NCI-H345 (cell line): ENCODE measurements around the gene ZFPM1.

ENCODE experiments used
- DNase-seq: peaks from one replicate; lab custom pipeline; 2025; lab: John Stamatoyannopoulos, UW

ZFPM1 gene

DNA sequence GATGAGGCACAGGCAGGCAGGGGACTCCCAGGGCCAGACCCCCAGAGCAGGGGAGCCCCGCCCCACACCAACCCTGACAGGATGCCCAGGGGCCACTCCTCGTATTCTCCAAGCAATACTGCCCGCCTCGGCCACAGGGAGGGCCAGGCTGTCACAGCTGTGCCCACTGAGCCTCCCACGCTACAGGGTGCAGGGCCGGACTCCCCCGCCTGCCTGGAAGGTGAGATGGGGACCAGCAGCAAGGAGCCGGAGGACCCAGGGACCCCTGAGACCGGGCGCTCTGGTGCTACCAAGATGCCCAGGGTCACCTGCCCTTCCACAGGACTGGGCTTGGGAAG, 18.8 kb upstream of the ZFPM1 start:
- no peak for DNase-seq

DNA sequence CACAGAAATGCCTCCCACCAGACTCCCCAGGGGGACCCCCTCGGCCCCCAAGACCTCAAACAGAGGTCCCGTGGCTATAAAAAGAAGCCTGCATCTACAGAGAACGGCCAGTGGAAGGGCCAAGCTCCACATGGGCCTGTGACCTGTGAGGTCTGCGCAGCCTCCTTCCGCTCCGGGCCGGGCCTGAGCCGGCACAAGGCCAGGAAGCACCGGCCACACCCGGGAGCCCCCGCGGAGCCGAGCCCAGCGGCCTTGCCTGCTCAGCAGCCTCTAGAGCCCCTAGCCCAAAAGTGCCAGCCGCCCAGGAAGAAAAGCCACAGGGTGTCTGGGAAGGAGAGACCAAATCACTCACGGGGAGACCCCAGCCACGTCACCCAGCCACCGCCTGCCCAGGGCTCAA, 18.3 kb upstream of the ZFPM1 start:
- DNase-seq = no peak

DNA sequence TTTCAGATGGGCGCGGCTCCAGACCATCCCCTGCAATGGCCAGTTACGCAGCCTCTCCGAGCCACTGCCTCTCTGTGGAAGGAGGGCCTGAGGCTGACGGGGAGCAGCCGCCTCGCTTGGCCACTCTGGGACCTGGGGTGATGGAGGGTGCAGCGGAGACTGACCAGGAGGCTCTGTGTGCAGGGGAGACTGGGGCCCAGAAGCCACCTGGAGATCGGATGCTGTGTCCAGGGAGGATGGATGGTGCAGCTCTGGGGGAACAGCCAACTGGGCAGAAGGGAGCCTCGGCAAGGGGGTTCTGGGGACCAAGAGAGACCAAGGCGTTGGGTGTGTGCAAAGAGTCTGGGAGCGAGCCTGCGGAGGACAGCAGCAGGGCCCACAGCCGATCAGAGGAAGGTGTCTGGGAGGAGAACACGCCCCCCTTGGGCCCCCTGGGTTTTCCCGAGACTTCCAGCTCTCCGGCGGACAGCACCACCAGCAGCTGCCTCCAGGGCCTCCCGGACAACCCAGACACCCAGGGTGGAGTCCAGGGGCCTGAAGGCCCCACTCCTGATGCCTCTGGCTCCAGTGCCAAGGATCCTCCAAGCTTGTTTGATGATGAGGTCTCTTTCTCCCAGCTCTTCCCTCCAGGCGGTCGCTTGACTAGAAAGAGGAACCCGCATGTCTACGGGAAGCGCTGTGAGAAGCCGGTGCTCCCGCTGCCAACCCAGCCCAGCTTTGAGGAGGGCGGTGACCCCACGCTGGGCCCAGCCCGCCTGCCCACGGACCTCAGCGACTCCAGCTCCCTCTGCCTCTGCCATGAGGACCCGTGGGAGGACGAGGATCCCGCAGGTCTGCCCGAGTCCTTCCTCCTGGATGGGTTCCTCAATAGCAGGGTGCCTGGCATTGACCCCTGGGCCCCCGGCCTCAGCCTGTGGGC, 17.4 kb upstream of the ZFPM1 start:
- DNase-seq = no peak

DNA sequence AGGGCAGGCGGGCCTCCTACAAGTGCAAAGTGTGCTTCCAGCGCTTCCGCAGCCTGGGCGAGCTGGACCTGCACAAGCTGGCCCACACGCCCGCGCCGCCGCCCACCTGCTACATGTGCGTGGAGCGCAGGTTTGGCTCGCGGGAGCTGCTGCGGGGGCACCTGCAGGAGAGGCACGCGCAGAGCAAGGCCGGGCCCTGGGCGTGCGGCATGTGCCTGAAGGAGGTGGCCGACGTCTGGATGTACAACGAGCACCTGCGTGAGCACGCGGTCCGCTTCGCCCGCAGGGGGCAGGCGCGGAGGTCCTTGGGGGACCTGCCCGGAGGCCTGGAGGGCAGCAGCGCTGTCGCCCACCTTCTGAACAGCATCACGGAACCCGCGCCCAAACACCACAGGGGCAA, 16.3 kb upstream of the ZFPM1 start:
- DNase-seq = no peak

DNA sequence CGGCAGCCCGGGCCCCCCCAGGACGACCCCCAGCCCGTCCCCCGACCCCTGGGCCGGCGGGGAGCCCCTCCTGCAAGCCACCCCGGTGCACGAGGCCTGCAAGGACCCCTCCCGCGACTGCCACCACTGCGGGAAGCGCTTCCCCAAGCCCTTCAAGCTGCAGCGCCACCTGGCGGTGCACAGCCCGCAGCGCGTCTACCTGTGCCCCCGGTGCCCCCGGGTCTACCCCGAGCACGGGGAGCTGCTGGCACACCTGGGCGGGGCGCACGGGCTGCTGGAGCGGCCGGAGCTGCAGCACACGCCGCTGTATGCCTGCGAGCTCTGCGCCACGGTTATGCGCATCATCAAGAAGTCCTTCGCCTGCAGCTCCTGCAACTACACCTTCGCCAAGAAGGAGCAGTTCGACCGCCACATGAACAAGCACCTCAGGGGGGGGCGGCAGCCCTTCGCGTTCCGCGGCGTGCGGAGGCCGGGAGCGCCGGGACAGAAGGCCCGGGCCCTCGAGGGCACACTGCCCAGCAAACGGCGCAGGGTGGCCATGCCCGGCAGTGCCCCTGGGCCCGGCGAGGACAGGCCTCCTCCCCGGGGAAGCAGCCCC, 15.6 kb upstream of the ZFPM1 start:
- DNase-seq = peak; percentile 46

DNA sequence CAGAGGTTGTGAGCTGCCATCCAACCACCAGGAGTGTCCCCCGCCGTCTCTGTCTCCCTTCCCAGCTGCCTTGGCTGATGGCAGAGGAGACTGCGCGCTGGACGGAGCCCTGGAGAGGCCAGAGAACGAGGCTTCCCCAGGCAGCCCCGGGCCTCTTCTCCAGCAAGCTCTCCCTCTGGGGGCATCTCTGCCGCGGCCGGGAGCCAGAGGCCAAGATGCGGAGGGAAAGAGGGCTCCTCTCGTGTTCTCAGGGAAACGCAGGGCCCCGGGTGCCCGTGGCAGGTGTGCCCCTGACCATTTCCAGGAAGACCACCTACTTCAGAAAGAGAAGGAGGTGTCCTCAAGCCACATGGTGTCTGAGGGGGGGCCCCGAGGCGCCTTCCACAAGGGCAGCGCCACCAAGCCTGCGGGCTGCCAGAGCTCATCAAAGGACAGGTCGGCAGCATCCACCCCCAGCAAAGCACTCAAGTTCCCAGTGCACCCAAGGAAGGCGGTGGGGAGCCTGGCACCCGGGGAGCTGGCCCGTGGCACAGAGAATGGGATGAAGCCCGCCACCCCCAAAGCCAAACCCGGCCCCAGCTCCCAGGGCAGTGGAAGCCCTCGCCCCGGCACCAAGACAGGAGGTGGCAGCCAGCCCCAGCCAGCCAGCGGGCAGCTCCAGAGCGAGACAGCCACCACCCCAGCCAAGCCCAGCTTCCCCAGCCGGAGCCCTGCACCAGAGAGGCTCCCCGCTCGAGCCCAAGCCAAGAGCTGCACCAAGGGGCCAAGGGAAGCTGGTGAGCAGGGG, 14.8 kb upstream of the ZFPM1 start:
- no peak for DNase-seq

DNA sequence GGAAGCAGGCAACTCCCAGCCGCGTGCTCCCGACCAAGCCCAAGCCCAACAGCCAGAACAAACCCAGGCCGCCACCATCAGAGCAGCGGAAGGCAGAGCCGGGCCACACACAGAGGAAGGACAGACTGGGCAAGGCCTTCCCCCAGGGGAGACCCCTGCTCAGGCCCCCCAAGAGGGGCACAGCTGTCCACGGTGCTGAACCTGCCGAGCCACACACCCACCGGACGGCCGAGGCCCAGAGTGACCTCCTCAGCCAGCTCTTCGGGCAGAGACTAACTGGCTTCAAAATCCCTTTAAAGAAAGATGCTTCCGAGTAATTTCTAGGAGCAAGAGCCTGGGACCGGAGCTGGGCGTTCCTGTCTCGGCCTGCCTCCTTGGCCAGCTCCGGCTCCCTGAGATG, 14.1 kb upstream of the ZFPM1 start:
- DNase-seq = no peak

DNA sequence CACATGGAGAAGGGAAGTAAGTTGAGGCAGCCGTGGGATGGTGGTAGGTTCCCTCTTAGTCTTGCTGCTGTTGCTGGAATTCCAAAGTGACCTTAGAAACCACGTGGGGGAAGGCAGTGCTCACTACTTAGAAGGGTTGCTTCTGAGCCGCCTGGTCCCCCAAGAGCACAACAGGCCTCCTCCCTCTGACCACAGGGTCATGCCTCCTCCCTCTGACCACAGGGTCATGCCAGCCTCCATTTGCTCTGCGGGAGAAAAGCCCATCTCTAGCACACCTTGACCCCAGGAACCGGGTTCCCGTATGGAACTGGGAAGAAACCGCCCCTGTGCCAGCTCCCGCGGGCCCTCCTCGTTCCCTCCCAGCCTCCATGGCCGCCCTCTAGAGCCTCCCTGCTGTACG, 13.4 kb upstream of the ZFPM1 start:
- DNase-seq = no peak

DNA sequence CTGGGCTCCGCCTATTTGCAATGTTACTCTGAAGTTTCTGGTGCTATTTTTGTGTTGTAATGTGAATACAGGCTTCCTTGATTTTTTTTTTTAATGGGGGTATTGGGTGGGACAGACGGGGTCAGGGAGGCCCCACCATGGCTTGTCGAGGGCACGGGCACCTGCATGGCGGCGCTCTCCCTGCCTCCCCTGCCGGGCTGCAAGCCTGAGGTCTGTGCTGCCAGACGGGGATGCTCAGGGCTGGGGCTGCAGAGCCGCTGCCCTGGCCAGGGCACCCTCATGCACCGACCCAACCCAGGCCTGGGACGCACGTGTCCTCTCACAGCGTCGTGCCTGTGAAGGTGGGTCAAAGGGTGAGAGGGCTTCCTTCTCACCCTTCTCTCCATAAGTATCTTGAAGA, 13.0 kb upstream of the ZFPM1 start:
- DNase-seq = no peak

DNA sequence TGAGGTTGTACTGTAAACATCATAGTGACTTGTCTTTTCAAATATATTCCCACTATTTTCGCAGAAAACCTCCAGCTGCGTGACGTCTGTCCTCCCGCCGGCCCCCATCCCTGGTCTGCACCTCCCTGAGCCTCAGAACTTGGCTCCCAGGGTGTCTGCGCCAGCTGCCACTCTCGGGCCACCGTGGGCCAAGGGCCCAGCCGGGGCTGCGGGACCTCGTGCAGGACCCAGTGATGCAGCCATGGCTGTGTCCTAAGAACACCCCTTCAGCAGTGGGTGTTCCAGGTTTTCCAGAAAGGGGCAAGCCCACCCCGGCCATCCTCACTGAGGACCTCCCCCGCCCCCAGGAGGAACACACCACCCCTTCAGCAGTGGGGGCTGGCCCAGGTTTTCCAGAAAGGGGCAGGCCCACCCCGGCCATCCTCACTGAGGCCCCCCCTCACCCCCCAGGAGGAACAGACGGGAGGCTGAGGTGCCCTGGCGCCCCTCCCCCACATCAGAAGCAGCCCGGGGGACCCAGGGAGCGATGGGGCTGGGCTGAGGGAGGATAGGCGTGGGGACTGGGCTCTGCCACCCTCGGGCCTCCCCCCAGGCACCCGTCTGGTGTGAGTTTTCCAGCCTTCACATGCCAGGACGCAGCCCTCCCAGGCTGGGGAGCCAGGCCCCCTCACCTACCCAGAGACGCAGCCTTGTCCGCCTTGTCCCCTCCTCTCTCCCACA, 12.2 kb upstream of the ZFPM1 start:
- no peak for DNase-seq

DNA sequence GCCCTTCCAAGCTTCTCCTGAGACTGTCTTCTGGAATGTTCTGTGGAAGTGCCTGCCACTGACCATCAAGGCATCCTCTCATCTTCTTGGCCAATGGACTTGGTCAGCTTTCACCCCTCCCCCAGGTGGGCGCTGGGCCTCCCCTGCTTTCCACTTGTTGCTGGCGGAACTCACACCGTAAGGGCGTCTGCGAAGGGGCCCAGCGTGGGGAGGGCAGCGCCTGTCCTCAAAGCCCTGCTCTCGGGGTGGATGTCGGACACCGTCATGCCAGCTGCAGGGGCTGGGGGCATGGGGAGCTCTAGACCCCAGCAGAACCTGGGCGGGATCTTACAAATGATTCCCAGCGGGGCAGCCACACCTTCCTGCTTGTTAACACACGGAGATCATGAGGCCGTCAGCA, 11.6 kb upstream of the ZFPM1 start:
- DNase-seq = no peak

DNA sequence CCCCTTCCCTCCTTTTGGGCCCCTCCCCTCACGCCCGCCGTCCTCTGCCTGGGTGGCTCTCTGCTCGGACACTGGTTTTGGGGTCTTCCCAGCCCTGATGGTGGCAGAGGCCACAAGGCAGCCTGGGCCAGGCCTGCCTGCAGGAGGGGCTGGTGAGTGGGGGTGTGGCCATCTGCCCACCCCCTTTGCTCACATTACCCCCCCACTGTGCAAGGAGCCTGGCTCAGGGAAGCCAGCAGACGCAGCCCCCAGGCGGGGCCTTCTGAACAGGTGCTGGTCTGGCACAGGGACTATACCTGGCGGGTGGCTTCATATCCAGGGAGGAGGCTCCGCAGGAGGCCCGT, 10.7 kb upstream of the ZFPM1 start:
- DNase-seq = peak; percentile 47

DNA sequence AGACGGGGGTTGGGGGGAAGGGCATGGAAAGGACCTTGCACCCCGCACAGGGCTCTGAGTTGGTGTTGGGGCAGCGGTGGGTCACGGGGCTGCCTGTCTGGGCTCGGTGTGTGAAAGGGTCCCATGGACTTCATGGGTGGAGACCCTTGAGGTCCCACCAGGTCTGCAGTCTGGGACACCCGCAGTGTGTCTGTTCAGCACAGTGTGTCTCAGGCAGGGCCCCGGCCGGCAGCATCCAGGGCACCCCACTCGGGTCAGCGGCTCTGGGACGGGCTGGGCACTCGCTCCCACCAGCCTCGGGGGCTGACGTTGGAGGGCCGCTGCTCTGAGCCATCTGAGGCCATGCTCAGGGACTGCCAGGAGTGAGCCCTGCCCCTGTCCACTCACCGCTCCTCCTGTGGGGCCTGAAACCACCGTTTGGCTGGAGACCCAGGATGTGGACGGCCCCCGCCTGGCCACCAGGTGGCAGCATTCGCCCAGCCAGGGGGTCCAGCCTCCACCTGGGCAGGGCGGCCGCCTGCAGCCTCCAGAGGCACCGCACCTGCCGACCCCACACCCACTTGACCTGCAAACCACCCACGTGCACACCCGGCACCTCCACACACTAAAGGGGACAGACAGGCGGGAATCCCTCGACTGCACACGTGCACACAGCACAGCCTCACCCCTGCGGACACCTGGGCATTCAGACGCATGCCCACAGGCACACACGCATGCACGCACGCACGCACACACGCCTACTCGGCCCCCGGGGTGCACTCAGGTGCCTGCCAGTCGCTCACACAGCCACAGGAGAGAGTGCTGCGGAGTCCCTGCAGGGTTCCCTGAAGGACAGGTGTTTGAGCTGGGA, 10.1 kb upstream of the ZFPM1 start:
- DNase-seq = peak; percentile 85

DNA sequence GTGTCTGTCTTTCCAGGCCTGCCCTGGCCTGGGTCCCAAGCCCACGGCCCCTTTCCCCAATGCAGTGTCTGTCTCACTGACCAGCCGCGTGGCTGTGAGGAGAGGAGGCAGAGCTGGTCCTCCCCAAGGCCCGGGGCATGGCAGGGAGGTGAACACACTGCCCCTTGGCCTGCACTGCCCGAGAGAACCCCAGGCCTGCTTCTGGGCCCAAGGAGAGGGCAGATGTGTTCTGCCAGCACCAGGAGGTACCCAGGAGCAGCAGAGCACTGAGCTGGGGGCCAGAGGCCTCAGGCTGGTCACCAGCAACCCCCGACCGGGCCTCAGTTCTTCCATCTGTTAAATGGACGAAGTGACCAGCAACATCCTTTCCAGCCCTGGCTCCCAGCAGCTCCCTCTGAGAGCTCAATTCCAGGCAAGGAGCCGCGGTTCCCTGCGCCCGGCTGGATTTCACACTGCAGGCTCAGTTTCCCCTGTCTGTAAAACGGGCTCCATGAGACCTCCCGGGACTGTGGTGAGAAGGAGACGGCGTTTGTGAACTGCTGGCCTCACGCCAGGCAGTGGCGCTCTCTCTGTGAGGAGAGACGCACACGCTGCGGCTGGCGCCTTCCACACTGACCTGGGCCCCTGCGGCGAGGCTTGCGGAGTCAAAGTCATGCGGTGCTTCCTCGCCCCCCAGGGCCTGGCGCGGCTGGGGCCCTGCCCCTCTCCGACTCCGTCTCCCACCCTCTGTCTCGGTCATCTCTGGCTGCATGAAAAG, 8.1 kb upstream of the ZFPM1 start:
- DNase-seq = no peak

DNA sequence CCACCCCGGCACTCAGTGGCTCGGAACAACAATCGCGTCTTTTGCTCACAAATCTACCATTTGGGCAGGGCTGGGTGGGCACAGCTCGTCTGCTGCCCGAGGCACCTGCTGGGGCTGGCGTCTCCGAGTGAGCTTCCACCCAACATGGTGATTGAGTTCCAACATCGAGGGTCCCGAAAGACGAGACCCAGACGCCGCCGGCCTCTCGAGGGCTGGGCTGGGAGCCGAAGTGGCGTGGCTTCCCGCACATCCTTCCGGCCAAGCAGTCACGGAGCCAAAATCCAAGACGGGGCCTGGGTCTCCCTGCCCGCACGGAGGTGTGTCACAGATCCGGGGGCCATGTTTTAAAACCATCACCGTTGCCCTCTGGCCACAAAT, 7.5 kb upstream of the ZFPM1 start:
- DNase-seq = no peak

DNA sequence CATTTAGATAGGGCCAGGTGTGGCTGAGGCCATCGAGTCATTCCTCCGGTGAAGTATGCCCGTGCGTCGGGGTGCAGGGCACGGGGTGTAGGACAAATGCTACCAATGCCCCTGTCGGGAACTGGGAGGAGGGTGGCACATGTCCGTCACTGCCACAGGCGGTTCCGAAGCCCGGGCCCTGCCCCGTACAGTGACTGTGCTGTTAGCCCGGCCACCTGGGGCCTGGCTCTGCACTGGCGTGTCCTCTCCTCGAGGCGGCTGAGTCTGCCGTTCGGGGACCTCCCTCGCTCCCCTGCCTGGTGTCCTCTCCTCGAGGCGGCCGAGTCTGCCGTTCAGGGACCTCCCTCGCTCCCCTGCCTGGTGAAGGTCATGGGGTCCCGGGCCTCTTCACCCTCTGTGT, 7.0 kb upstream of the ZFPM1 start:
- no peak for DNase-seq

DNA sequence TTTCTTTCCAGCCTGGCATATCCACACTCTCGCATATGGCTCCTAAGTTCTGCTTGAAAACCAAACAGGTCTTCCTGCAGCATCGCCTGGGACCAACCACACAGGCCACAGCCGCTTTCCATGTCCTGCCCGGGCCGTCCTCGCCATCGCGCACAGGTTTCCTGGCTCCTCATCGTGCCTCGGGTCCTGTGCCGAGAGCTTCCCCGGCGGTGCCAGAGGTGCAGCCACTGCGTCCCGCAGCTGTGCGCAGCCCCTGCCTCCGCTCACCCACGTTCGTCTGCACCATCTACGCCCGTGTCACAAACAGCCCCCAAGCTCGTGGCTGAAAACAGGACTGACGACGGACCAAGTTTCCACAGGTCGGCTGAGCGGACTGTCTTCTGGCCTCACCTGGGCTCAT, 6.3 kb upstream of the ZFPM1 start:
- DNase-seq = no peak

DNA sequence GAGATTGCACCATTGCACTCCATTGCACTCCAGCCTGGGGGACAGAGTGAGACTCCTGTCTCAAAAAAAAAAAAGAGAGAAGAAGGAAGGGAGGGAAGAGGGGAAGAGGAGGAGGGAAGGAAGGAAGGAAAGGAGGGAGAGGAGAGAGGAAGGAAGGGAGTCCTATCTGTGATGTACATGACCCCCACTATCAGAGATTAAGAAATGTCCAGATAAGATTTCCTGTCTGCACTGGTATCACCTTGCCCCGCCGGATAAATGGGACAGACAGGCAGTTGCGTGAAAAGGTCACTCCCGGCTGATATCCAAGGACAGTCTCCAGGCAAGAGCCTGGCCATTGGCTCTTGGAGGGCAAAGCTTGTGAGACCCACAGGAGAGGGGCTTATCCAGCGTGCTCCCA, 5.2 kb upstream of the ZFPM1 start:
- DNase-seq = no peak

DNA sequence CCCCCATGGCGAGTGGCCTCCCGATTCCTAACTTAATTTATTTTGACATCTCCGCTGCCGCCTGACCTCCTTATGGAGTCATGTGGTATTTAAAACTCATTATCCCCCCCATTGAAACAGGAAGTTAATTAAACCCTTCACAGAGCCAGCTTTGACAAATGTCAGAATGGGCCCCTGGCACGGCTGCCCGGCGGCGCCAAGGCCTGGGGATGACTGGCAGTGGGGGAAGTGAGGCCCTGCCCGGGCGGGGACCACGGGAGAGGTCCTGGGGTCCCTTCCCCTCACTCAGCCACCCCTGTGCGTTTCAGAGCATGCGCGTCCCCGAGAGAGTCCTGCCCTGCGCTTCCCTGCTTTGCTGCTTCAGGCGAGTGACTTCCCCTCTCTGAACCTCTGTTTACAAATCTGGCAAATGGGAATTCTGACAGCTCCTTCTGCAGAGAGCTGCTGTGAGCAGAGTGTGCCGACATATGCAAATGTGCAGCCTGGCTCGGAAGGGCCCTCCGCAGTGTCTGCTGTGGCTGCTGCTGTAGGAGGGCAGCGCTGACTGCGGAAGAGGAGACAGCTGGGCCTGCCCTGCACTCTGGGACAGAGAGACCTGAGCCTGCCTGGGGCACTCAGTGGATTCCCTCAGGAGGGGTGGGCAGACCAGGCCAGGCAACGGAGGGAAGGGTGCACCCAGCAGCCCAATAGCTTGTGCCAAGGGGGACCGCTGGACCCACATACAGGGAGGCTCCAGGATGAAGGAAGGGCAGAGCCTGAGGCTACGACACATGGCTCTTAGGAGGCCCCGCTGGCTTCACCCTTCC, 4.4 kb upstream of the ZFPM1 start:
- DNase-seq = no peak

DNA sequence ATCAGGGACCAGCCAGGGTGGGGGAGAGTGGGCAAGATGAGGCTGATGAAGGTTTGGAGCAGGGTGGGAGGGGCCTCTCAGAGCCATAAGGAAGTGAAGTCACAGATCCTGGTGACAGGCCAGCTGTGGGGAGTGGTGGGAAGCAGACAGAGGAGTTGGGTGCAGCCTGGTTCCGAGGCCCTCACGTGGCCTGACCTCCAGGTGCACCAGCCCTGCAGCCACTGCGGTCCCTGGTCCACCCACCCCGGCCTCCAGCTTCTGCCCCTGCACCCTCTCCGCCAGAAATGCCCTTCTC, 3.9 kb upstream of the ZFPM1 start:
- DNase-seq = no peak
